CD8-positive, alpha-beta memory T cell (primary cell): Measurements from ENCODE around the gene GLB1L3. TPM values are rescaled to one million over a fixed set of nuclear protein-coding genes. Genes with fewer than 3 reads are reported as not detected.
A peak's percentile ranks its signal among the peaks of the same experiment; 100 is the strongest.

Experiments
- CTCF ChIA-PET: fragments of 350-600 bp; sonication (Branson Sonifier 250); formaldehyde crosslinking; loops from one replicate; lab custom pipeline; 2021; ENCODE audit warnings: antibody characterized with exemption; lab: Charles Lee
- POLR2A ChIA-PET: fragments of 350-600 bp; sonication (Branson Sonifier 250); formaldehyde crosslinking; loops from one replicate; lab custom pipeline; 2021; ENCODE audit warnings: antibody characterized with exemption; lab: Charles Lee
- DNase-seq, 5 donors: peaks; one replicate each; pipeline versions ENCODE4 v3.0.0 to v3.0.0-alpha.2; 2020 to 2022; ENCODE audit warnings: mixed read lengths in 1 of 5
- H3K27ac ChIP-seq: one replicate; pipeline ENCODE4 v1.7.0; 2013; ENCODE audit warnings: low read depth, mild to moderate bottlenecking, low read length, moderate library complexity
- H3K27me3 ChIP-seq: 2 replicates; pipeline ENCODE4 v1.7.0; 2013; ENCODE audit warnings: low read length, mild to moderate bottlenecking; ENCODE audit not compliant: insufficient read depth, poor library complexity, severe bottlenecking
- H3K36me3 ChIP-seq: 2 replicates; pipeline ENCODE4 v1.7.0; 2013; ENCODE audit warnings: mild to moderate bottlenecking, low read length, moderate library complexity; ENCODE audit not compliant: insufficient read depth
- H3K4me1 ChIP-seq: 2 replicates; pipeline ENCODE4 v1.7.0; 2013; ENCODE audit warnings: mild to moderate bottlenecking, low read length, moderate library complexity; ENCODE audit not compliant: insufficient read depth
- H3K4me3 ChIP-seq: 2 replicates; pipeline ENCODE4 v1.7.0; 2013; ENCODE audit warnings: mild to moderate bottlenecking, low read length
- H3K9me3 ChIP-seq: 2 replicates; pipeline ENCODE4 v1.7.0; 2013; ENCODE audit warnings: mild to moderate bottlenecking, low read length
- H3K27ac Mint-ChIP-seq, 8 donors: one replicate each; pipeline ENCODE4 v1.8.0; 2020 to 2021; ENCODE audit warnings: mixed read lengths in 8 of 8, mild to moderate bottlenecking in 6 of 8, inconsistent platforms in 3 of 8, moderate library complexity in 3 of 8
- H3K27me3 Mint-ChIP-seq, 2 donors: one replicate each; pipeline ENCODE4 v1.8.0; 2020 to 2021; ENCODE audit warnings: mixed read lengths in 2 of 2, mild to moderate bottlenecking in 1 of 2, moderate library complexity in 1 of 2
- H3K36me3 Mint-ChIP-seq, 3 donors: one replicate each; pipeline ENCODE4 v1.8.0; 2020 to 2021; ENCODE audit warnings: mixed read lengths in 3 of 3, inconsistent platforms in 1 of 3, mild to moderate bottlenecking in 1 of 3
- H3K4me1 Mint-ChIP-seq, 3 donors: one replicate each; pipeline ENCODE4 v1.8.0; 2020 to 2021; ENCODE audit warnings: mixed read lengths in 3 of 3, inconsistent platforms in 1 of 3, mild to moderate bottlenecking in 1 of 3
- H3K4me3 Mint-ChIP-seq, 7 donors: one replicate each; pipeline ENCODE4 v1.8.0; 2020 to 2021; ENCODE audit warnings: mixed read lengths in 7 of 7, mild to moderate bottlenecking in 6 of 7, moderate library complexity in 4 of 7, inconsistent platforms in 2 of 7
- H3K9me3 Mint-ChIP-seq, 5 donors: one replicate each; pipeline ENCODE4 v1.8.0; 2020 to 2022; ENCODE audit warnings: mixed read lengths in 5 of 5, mild to moderate bottlenecking in 3 of 5, moderate library complexity in 2 of 5, inconsistent platforms in 1 of 5
- polyA plus RNA-seq: library from polyadenylated mRNA; unstranded; fragments of 300-500 nt; fragmentation: Illumina TruSeq; gene quantifications from one replicate; pipeline ENCODE4 v1.2.3, GENCODE V29; 2021
- total RNA-seq, 2 experiments: library from RNA; stranded (reverse); gene quantifications; one replicate each; pipeline ENCODE4 v1.2.3, GENCODE V29; 2021

The GLB1L3 gene, protein sequence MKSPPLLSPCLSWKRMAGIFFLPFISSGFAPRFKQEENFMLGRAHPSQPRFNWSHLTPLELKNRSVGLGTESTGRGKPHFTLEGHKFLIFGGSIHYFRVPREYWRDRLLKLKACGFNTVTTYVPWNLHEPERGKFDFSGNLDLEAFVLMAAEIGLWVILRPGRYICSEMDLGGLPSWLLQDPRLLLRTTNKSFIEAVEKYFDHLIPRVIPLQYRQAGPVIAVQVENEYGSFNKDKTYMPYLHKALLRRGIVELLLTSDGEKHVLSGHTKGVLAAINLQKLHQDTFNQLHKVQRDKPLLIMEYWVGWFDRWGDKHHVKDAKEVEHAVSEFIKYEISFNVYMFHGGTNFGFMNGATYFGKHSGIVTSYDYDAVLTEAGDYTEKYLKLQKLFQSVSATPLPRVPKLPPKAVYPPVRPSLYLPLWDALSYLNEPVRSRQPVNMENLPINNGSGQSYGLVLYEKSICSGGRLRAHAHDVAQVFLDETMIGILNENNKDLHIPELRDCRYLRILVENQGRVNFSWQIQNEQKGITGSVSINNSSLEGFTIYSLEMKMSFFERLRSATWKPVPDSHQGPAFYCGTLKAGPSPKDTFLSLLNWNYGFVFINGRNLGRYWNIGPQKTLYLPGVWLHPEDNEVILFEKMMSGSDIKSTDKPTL
- 1 to 10 TPM; 2.3 to 3.0 TPM for total RNA-seq
- 2.0 TPM for polyA plus RNA-seq

DNA sequence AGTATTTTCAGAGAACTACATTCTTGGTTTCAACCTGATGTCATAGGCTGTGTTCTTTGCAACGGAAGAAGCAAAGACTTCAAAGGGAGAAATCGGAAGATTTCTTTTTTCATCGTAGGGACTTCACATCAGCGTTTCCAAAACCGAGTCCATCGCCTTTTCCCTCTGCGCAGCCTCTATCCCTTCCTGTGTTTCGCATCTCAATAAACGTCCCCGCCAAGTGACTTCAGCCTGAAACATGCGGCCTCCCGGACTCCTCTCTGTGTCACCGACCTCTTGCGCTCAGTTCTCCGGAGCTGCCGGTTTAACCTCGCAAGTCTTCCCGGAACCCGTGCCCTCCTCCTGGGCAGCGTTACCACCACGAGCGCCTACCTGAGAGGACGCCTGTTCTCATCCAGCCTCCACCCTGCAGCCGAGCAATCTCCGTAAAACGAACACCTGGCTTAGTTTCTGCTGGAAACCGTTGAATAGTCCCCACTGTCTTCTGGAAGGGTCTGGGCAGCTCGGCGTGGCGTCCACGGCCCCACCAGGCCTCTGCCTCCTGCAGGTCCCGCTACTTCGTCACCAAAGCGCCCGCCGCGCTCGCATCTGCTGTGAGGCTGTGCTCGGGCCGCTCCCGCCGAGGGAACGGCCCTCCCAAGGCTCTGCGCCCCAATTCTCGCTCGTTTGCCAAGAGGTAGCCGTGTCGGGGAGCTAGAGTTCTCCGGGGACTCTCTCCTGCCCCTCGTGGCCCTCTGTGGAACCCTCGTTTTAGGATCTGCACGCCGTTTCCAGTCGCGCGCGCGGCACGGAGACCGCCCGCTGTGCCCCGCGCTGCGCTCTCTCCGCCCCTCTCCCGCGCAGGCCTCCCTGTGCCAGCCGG is at the start of gene GLB1L3:
GLB1L3 (plus strand) TSS at position 846 of the 862 bp plus-strand sequence. CDS start 362 bp downstream, outside the sequence.
- Histone ChIP-seq H3K9me3 (no peaks in the 10 kb centered on the region), H3K27me3 (no peaks in the 10 kb centered on the region), H3K4me3 (peak within 1 kb of the TSS; percentile 83), H3K27ac (peak within 1 kb of the TSS; percentile 38), H3K36me3 (no peaks in the 10 kb centered on the region), H3K4me1 (peaks cover 34% of the 10 kb centered on the region)
- CTCF ChIA-PET: interaction anchor here (0.6 to 5.5 kb wide), 18 partner anchors 10 to 348 kb away, joined by 3 to 58 read pairs (median 4); partner anchors contain the start of genes ACAD8, NCAPD3 and VPS26B
- POLR2A ChIA-PET: interaction anchor here (0.6 to 2.9 kb wide), 3 partner anchors 22 to 74 kb away, joined by 4 to 11 read pairs (median 4); partner anchors contain the start of genes ACAD8, NCAPD3, THYN1 and VPS26B
- DNase-seq: peak; percentile 62 to 83 (median 68)
- peak within 1 kb of the TSS; percentile 40 to 95 (median 88) for H3K27ac Mint-ChIP-seq
- H3K9me3 Mint-ChIP-seq: peaks cover 0 to 4% (median 0%) of the 10 kb centered on the region in 5 donors
- H3K4me1 Mint-ChIP-seq: peaks cover 34 to 53% (median 53%) of the 10 kb centered on the region in 3 donors
- H3K27me3 Mint-ChIP-seq: peaks cover 8 to 21% of the 10 kb centered on the region in 2 donors
- H3K36me3 Mint-ChIP-seq: peaks cover 0 to 10% (median 0%) of the 10 kb centered on the region in 3 donors
- peak within 1 kb of the TSS; percentile 87 to 98 (median 94) for H3K4me3 Mint-ChIP-seq

DNA sequence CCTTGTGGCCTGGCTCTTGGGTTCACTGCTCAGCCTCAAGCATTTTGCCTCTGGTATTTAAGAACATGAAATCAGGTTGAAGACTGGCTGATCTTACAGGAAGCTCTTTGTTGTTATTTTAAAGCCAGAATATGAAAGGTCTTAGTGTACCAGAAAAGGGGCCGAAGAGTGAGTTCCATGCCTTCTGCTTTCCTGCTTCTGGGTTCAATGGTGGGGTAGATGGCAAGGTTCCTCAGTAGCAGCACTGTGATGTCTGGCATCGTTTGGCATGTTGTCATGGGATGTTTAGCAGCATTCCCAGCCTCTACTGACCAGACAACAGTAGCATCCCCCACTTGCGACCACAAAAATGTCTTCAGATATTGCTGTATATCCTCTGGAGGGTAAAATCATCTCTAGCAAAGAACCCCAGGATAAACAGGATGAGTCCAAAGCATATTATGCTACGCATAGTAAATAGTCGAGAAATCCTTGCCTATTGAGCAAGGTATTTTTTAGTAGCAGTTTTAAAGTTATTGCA is 49.3 kb upstream of the GLB1L3 start:
- Histone ChIP-seq H3K27me3 (no peaks in the 10 kb centered on the region), H3K27ac (no peak overlapping the region), H3K36me3 (no peaks in the 10 kb centered on the region), H3K9me3 (no peaks in the 10 kb centered on the region), H3K4me1 (peaks cover 63% of the 10 kb centered on the region), H3K4me3 (no peak overlapping the region)
- Mint-ChIP-seq H3K27ac (peak overlapping the region in 4 of 8 donors; percentile 32 to 68 (median 60)), H3K4me1 (peaks cover 76 to 86% (median 78%) of the 10 kb centered on the region in 3 donors), H3K27me3 (peaks cover 0 to 5% of the 10 kb centered on the region in 2 donors), H3K9me3 (no peaks in the 10 kb centered on the region), H3K36me3 (peaks cover 0 to 29% (median 5%) of the 10 kb centered on the region in 3 donors), H3K4me3 (peak overlapping the region; percentile 66 to 98 (median 95))
- POLR2A ChIA-PET: no interaction called here
- CTCF ChIA-PET: interaction anchor here (1.3 to 3.7 kb wide), 4 partner anchors 18 to 51 kb away, joined by 3 to 24 read pairs (median 10); partner anchors contain the start of gene GLB1L3
- no peak for DNase-seq

DNA sequence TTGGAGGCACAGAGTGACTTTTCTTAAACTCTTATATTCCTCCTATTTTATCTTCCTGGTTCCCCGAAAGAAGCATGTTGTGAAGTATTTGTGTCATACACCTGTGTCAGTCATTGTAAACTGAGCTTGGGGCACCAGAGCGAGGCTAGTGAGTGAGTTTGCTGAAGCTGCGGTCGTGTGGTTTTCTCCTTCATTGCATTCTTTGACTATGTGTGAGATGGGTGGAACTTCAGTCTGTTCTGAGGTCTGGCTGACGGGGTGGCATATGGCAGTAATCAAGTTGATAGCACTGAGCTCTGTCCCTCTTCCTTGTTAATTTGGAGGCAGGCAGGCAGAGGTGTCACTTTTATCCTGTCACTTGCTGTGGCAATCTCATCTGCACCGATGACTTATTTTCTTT is 47.6 kb upstream of the GLB1L3 start:
- ChIA-PET POLR2A (interaction anchor here (0.8 kb wide), 1 partner anchor 25 kb away, joined by 3 read pairs; the partner anchor contains the start of genes ACAD8 and THYN1), CTCF (interaction anchor here (1.2 kb wide), 2 partner anchors 25 to 47 kb away, joined by 4 read pairs; partner anchors contain the start of genes ACAD8, GLB1L3 and THYN1)
- peaks cover 0 to 5% of the 10 kb centered on the region in 2 donors for H3K27me3 Mint-ChIP-seq
- H3K27ac Mint-ChIP-seq: peak overlapping the region in 6 of 8 donors; percentile 18 to 68 (median 50)
- peak overlapping the region; percentile 53 to 76 (median 65) for H3K4me3 Mint-ChIP-seq
- H3K4me1 Mint-ChIP-seq: peaks cover 75 to 83% (median 76%) of the 10 kb centered on the region in 3 donors
- H3K27me3 ChIP-seq: no peaks in the 10 kb centered on the region
- peaks cover 66% of the 10 kb centered on the region for H3K4me1 ChIP-seq
- peaks cover 0 to 31% (median 5%) of the 10 kb centered on the region in 3 donors for H3K36me3 Mint-ChIP-seq
- H3K27ac ChIP-seq: no peak overlapping the region
- no peaks in the 10 kb centered on the region for H3K9me3 ChIP-seq
- H3K36me3 ChIP-seq: no peaks in the 10 kb centered on the region
- DNase-seq: peak; percentile 20 to 72 (median 28)
- no peak overlapping the region for H3K4me3 ChIP-seq
- no peaks in the 10 kb centered on the region for H3K9me3 Mint-ChIP-seq

GRCh38 chr11:134229126-134229790 is 46.9 kb upstream of the GLB1L3 start:
- CTCF ChIA-PET: interaction anchor here (1.1 to 1.3 kb wide), 4 partner anchors 15 to 47 kb away, joined by 4 to 5 read pairs (median 4); partner anchors contain the start of genes ACAD8, GLB1L3 and THYN1
- H3K36me3 ChIP-seq: no peaks in the 10 kb centered on the region
- H3K4me1 ChIP-seq: peaks cover 66% of the 10 kb centered on the region
- POLR2A ChIA-PET: interaction anchor here (0.8 kb wide), 1 partner anchor 24 kb away, joined by 3 read pairs; the partner anchor contains the start of genes ACAD8 and THYN1
- H3K9me3 ChIP-seq: no peaks in the 10 kb centered on the region
- Mint-ChIP-seq H3K4me1 (peaks cover 73 to 77% (median 75%) of the 10 kb centered on the region in 3 donors), H3K27me3 (no peaks in the 10 kb centered on the region), H3K4me3 (peak overlapping the region; percentile 27 to 76 (median 58)), H3K9me3 (no peaks in the 10 kb centered on the region), H3K27ac (peak overlapping the region in 6 of 8 donors; percentile 19 to 93 (median 42)), H3K36me3 (peaks cover 0 to 28% (median 5%) of the 10 kb centered on the region in 3 donors)
- H3K4me3 ChIP-seq: peak overlapping the region; percentile 8
- no peaks in the 10 kb centered on the region for H3K27me3 ChIP-seq
- DNase-seq: no peak
- H3K27ac ChIP-seq: no peak overlapping the region

DNA sequence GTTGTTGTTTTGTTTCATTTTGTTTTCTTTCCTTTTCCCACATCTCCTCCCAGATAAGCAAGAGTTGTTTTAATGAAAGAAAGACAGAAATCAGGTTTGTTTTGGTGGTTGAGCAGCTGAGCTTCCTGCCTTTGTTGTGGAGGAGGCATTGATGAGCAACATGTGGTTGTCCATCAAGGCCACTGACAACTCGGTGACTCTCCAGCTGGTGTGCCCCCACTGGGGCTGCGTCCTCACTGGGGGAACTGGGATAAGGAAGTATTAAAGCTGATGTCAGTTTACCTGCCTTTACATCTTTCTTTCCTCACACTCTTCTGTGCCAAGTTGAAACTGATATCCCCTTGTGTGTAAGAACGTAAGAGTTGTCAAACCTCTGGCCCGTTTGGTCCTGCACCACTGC is 45.8 kb upstream of the GLB1L3 start:
- peaks cover 66% of the 10 kb centered on the region for H3K4me1 ChIP-seq
- no peaks in the 10 kb centered on the region for H3K27me3 Mint-ChIP-seq
- H3K4me1 Mint-ChIP-seq: peaks cover 71 to 78% (median 76%) of the 10 kb centered on the region in 3 donors
- H3K9me3 ChIP-seq: no peaks in the 10 kb centered on the region
- H3K27ac Mint-ChIP-seq: peak overlapping the region in 7 of 8 donors; percentile 3 to 93 (median 61)
- peaks cover 0 to 34% (median 9%) of the 10 kb centered on the region in 3 donors for H3K36me3 Mint-ChIP-seq
- H3K4me3 ChIP-seq: peak overlapping the region; percentile 8
- ChIA-PET CTCF (interaction anchor here (1.1 to 1.7 kb wide), 3 partner anchors 14 to 46 kb away, joined by 4 to 5 read pairs (median 4); partner anchors contain the start of gene GLB1L3), POLR2A (no interaction called here)
- peak overlapping the region in 5 of 7 donors; percentile 15 to 68 (median 38) for H3K4me3 Mint-ChIP-seq
- H3K9me3 Mint-ChIP-seq: no peaks in the 10 kb centered on the region
- no peak for DNase-seq
- no peak overlapping the region for H3K27ac ChIP-seq
- H3K27me3 ChIP-seq: no peaks in the 10 kb centered on the region
- peaks cover 5% of the 10 kb centered on the region for H3K36me3 ChIP-seq

- Histone ChIP-seq H3K27ac (no peak overlapping the region), H3K36me3 (peaks cover 16% of the 10 kb centered on the region), H3K4me1 (peaks cover 52% of the 10 kb centered on the region), H3K4me3 (no peak overlapping the region), H3K27me3 (no peaks in the 10 kb centered on the region), H3K9me3 (no peaks in the 10 kb centered on the region)
- Mint-ChIP-seq H3K4me1 (peaks cover 54 to 68% (median 58%) of the 10 kb centered on the region in 3 donors), H3K9me3 (no peaks in the 10 kb centered on the region), H3K36me3 (peaks cover 1 to 48% (median 16%) of the 10 kb centered on the region in 3 donors), H3K27ac (peak overlapping the region in 5 of 8 donors; percentile 37 to 88 (median 49)), H3K4me3 (peak overlapping the region in 1 of 7 donors; percentile 66), H3K27me3 (no peaks in the 10 kb centered on the region)
- CTCF ChIA-PET: interaction anchor here (0.9 to 1.4 kb wide), 2 partner anchors 25 kb away, joined by 3 read pairs; no protein-coding TSS in a partner anchor
- DNase-seq: no peak
- POLR2A ChIA-PET: no interaction called here
Observed at GRCh38 chr11:134231958-134232659, 44.1 kb upstream of the GLB1L3 start.
